ENCODE results near the gene PIK3R3.
A peak's percentile ranks its signal among the peaks of the same experiment; 100 is the strongest.
"Not testable (repeated sequence)": the region's sequence is repeated elsewhere in the genome, so short reads cannot be mapped to it uniquely, and the experiment has no call there.

The PIK3R3 gene

DNA sequence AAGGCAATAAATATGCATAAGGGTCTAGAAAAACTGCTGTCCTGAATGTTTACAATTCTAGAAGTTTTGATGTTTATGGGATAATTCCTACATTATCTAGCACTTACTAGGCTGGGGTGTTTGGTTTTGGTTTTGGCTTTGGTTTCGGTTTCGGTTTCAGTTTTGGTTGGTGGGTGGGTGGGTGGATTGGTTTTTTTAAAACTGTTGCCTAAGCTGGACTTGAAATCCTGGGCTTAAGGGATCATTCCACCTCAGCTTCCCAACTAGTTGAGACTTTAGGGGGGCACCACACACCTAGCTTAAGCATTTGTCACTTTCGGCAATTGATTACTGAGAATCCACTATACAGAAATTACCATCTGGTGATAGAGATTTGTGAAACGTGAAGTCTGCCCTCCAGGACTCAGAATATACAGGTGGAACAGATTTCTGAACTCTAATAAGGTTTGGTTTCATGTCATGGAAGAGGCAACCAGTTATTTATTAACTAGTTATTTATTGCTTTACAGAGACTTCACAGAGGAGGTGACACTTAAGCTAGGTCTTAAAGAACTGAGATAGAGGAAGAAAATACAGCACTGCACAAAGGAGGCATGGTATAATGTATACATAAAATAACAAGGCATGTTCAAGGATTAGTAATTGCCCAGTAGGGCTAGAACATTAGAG, 69.6 kb downstream of the PIK3R3 start:
- no peak for DNase-seq

DNA sequence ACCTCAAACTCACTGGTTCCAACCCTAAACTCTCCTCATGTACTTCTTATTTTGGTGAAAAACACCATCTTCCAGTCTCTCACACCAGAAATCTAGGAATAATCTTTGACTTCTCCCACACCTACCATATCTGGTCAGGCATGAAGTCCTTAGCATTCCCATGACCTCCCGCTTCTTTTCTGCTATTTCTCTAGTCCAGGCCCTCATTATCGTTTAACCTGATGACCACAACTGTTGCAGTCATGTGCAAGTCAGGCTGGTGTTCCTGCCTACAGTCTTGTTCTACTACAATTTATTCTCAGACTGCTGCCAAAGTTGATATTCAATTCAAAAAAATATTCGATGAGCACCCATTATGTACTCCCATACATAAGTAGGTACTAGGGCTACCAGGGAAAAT, 71.3 kb downstream of the PIK3R3 start:
- DNase-seq, result no peak

DNA sequence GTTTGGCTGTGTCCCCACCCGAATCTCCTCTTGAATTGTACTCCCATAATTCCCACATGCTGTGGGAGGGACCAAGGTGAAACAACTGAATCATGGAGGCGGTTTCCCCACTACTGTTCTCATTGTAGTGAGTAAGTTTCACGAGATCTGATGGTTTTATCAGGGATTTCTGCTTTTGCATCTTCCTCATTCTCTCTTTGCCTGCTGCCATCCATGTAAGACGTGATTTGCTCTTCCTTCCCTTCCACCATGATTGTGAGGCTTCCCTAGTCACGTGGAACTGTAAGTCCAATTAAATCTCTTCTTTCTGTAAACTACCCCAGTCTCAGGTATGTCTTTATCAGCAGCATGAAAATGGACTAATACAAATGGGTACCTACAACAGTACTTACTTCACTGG, 73.5 kb downstream of the PIK3R3 start:
- no peak for DNase-seq

DNA sequence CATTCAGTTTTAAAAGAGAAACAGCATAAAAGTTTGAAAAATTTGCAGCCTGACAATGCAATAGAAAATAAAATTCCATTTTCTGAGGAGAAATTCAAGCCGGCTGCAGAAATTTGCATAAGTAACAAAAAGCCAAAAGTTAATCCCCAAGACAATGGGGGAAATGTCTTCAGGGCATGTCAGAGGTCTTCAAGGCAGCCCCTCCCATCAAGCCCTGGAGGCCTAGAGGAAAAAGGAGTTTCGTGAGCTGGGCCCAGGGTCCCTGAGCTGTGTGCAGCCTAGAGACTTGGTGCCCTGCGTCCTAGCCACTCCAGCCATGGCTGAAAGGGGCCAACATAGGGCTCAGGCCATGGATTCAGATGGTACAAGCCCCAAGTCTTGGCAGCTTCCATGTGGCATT, 74.6 kb downstream of the PIK3R3 start:
- no peak for DNase-seq

DNA sequence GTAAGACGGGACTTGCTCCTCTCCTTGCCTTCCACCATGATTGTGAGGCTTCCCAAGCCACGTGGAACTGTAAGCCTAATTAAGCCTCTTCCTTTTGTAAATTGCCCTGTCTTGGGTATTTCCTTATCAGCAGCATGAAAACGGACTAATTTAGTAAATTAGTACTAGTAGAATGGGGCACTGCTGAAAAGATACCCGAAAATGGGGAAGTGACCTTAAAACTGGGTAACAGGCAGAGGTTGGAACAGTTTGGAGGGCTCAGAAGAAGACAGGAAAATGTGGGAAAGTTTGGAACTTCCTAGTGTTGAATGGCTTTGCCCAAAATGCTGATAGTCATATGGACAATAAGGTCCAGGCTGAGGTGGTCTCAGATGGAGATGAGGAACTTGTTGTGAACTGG, 75.2 kb downstream of the PIK3R3 start:
- DNase-seq, result not testable (repeated sequence)

DNA sequence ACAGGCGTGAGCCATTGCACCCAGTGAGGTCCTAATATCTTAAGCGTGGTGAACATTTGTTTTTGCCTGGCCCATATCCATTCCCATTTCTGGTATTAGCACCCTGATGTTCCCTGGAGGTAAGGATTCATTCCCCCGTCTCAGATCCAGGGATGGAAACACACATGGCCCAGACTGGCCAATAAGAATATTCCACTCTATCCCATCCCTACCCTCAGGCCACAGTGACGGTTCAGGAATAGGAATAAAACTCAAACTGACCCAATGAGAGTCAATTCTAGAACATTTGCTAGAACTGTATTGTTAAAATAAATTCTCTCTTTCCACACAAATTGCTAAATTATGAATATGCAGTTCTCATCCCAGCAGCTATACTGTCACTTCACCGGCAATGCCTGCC, 76.1 kb downstream of the PIK3R3 start:
- no peak for DNase-seq

DNA sequence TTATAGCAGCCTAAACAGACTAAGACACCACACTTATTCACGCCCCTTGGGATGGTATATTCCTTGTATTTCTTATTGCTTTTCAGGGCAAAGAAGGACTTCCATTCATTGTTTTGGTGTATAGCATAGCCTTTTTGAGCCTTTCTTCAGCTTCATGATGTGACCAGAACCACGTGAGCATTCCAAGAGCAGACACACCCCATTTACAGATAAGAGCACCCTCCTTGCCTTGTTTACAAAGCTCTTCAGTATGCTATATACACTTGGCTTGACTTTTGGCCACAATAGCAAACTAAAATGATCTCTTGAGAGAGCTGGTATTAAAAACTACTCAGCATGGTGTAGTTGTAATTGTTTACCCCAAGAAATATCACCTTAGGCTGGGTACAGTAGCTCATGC, 78.7 kb downstream of the PIK3R3 start:
- no peak for DNase-seq

DNA sequence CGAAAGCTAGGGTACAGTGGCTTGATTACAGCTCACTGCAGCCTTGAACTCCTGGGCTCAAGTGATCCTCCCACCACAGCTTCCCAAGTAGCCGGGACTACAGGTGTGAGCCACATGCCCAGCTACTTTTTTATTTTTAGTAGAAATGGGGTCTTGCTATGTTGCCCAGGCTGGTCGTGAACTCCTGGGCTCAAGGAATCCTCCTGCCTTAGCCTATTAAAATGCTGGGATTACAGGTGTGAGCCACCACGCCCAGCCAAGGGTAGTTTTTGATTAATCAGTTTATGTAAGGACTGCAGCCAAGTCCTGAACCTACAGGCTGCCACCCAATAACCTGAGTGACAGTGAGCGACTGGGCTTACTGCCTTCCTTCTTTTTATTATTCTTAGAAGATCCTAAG, 88.3 kb downstream of the PIK3R3 start:
- no peak for DNase-seq

DNA sequence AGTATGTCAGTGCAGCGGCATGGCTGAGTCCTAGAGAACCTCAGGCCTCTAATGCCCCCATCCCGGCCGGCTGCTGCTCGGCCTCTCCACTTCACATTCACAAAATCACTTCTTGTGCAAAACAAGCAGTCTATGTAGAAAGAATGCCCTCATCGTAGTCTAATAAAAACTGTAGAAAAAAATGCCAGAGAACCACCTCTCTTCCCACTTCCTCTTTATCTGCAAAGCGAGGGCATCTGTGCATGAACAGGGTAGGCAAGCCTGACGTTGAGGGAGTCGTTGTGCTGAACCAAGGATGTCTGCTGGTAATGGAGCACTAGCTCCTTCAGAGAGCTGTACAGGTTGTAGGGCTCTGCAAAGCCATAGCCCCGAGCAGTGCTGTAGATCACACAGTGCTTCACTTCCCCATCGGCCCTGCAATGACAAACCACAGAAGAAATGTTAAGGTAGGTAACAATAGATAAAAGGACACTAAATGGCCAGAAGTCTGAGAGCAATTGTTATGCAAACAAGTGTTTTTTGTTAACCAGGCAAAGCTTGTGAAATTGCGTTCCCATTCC, 88.9 kb downstream of the PIK3R3 start:
- no peak for DNase-seq

DNA sequence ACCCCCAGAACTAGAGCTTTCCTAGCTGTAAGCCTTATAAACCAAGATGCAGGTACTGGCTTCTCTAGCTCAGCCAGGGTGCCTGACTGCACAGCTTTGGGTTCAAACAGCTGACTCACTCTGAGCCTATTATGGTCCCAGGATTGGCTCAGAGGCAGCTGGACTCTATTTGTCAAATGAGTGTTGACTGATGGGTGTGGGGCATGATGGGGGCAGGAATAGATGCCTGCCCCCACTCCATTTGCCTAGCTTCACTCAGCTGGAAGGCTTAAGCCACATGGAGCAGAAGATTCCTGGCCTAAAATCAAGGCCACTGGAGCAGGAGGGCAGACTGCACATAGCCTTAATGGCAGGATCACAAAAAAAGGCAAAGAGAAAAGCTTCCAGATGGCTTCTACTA, 90.5 kb downstream of the PIK3R3 start:
- DNase-seq, result no peak

DNA sequence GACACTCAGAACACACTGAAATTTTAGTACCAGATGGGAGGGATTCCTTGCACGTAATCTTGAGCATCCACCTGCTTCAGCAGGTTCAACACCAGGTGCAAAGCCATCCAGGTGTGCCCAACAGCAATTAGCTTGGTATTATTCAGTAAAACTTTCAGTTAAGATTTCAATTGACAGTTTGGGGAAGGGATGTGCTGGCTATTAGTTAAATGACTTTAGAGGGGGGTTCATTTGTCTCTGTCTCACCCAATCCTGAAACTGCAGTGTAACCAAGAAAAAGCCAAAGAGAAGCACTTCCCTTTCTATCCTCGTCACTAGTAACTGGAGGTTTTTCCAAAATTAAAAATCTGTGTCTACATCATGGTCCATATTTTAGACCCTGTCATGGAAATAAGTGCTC, 90.9 kb downstream of the PIK3R3 start:
- DNase-seq, result no peak

DNA sequence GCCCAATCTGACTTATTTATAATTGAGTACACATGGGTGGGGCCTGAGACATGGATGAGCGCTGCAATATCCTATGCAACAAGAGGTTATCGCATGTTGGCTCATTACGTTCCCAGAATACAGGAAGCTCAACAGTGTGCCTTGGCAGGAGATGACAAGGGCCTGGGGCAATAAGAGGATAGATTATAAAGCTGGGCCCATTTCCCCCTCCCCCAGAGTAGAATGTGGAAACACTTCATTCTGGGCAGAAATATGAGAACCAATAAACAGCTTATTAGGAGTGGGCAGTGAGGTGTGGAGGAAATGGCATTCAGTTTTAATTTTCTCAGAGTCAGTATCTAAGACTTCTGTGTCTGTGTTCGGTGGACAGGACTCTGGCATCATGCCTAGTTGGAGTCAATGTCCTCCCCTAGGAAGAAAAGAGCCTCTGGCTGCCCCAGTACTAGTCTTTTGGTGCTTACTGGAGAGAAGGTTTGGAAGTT, 92.8 kb downstream of the PIK3R3 start:
- DNase-seq, result no peak

DNA sequence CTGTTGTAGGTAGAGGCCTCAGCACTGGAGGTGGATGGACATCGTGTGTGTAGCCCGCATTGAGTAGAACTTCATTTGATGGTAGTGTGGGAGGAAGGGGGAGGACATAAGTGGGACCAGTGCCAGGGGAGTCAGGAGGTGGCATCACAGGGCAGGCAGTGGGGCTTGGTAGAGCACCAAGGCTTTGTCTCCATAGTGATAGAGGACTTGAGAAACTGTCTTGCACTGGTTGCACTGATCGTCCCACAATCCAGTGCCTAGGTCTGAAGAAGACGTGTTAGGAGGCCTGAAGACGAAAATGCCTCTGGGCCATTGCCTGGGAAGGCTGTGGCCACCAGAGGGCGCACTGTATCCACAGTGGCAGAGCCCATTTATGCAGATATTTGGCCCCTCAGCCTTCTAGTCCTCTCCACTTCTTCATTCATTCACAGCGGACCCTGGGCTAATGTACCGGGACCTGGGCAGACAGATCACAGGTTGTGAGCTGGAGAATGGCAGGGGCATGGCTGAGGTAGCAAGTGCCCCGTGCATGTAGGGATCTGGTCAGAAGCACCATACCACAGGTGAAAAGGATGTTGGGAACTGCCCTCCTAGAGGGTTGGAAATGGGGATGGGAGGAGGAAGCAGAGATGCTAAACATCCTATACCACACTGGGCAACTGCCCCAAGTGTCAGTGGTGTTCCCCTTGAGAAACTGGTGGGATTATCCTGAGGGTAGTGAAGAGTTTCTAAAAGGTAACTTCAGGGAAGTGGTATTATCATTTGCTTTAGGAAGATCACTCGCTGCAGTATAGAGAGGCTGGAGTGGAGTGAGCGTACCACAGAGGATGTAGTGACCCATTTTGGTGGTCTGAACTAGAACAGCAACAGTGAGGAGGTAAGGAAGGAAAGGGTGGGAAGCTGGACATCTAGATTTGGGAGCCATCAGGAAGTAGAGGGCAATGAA, 95.3 kb downstream of the PIK3R3 start:
- peak; percentile 88 for DNase-seq

DNA sequence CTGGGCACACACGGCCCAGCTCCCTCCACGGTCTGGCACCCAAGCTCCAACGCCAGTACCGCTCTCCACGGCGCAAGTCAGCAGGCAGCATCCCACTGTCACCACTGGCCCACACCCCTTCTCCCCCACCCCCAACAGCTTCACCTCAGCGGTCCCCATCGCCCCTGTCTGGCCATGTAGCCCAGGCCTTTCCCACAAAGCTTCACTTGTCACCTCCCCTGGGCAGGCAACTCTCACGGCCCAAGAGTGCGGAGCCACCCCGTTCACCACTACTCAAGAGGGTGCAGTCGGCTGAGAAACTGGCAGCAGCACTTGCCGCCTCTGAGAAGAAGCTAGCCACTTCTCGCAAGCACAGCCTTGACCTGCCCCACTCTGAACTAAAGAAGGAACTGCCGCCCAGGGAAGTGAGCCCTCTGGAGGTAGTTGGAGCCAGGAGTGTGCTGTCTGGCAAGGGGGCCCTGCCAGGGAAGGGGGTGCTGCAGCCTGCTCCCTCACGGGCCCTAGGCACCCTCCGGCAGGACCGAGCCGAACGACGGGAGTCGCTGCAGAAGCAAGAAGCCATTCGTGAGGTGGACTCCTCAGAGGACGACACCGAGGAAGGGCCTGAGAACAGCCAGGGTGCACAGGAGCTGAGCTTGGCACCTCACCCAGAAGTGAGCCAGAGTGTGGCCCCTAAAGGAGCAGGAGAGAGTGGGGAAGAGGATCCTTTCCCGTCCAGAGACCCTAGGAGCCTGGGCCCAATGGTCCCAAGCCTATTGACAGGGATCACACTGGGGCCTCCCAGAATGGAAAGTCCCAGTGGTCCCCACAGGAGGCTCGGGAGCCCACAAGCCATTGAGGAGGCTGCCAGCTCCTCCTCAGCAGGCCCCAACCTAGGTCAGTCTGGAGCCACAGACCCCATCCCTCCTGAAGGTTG, 97.6 kb downstream of the PIK3R3 start:
- no peak for DNase-seq

DNA sequence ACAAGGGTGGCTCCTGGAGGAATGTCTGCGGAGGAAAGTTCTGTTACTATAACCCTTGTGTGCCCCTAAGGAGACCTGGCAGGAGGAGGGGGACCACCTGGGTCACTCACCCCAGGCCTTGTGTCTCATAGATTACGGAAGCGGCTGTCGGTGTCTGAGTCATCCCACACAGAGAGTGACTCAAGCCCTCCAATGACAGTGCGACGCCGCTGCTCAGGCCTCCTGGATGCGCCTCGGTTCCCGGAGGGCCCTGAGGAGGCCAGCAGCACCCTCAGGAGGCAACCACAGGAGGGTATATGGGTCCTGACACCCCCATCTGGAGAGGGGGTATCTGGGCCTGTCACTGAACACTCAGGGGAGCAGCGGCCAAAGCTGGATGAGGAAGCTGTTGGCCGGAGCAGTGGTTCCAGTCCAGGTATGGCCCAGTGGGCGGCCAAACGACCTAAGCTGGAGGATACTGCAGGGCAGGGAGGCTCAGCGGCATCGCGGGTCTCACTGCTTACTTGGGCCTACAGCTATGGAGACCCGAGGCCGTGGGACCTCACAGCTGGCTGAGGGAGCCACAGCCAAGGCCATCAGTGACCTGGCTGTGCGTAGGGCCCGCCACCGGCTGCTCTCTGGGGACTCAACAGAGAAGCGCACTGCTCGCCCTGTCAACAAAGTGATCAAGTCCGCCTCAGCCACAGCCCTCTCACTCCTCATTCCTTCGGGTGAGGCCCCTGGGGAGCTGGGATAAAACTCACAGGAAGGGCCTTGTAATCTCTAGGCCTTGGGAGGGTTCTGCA, 101.4 kb downstream of the PIK3R3 start:
- DNase-seq, result no peak

DNA sequence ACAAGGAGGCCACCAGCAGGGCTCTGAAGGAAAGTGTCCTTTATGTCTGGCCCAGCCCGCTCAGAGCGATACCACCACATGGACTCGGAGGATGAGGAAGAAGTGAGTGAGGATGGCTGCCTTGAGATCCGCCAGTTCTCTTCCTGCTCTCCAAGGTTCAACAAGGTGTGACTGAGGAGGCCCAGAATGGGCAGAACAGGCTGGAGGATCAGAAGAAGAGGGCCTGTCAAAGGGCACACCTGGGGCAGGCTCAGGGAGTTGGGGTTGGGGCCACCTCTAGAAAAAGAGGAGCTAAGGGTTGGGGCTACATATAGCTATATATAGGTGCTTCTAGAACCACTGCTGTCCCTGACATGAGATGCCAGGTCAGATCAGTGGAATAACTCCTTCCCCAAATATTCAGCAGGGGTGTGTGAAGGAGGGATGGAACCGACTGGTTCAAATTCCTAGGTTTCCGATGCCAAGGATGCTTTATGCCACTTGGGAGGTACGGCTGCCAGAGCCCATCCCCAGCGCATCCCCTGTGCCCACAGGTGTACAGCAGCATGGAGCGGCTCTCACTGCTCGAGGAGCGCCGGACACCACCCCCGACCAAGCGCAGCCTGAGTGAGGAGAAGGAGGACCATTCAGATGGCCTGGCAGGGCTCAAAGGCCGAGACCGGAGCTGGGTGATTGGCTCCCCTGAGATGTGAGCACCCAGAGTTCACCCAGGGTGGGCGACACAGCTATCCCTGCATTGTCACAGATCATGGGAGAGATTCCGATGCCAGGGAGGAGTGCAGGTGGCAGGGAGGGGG, 102.2 kb downstream of the PIK3R3 start:
- no peak for DNase-seq

DNA sequence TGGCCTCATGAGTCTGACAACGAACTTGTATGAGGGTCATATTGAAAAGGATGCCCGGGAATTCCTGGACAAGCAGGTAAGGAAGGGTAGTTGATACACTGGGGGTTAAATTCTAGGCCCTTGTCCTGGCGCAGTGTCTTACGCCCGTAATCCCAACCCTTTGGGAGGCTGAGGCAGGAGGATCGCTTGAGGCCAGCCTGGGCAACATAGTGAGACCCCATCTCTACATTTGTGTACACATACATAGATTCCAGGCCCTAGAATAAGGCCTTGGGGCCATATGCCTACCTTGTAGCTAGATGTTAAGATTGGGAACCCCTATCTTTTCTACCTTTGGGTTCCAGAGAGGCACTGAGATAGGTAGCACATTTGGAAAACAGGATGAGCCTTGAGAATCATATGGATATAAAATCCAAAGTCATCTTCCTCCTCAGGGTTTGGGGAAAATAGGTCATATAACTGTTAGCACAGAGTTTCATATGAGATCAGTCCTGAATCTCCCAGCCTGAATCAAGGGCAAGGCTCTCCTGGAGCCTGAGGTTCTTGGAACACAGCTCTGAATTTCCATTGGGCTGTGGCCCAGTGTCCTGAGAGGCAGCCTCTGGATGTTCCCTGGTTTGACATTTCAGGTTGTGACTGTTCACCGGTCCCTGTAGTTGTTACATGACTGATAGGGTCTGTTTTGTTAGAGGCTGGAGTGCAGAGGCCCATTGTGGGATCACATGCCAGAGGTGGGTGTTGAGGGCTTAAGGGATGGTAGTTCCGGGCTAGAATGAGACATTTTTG, 104.4 kb downstream of the PIK3R3 start:
- DNase-seq, result no peak

DNA sequence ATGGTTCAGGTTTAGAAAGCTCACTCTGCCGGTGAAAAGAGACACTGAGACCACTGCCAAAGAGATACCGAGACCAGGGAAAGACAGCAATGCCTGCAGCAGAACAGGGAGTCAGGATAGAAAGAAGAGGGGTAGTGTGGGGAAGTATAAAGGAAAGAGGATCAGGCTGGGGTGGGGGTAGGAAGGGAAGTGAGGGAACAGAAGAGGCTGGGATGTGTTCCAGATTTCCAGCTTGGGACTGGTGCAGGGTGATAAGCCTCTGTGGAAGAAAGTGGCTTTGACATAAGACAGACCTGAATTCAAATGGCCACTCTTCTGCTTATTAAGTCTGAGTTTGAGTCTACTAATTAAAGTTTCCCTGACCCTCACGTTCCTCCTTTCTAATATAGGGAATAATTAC, 105.9 kb downstream of the PIK3R3 start:
- DNase-seq, result no peak

DNA sequence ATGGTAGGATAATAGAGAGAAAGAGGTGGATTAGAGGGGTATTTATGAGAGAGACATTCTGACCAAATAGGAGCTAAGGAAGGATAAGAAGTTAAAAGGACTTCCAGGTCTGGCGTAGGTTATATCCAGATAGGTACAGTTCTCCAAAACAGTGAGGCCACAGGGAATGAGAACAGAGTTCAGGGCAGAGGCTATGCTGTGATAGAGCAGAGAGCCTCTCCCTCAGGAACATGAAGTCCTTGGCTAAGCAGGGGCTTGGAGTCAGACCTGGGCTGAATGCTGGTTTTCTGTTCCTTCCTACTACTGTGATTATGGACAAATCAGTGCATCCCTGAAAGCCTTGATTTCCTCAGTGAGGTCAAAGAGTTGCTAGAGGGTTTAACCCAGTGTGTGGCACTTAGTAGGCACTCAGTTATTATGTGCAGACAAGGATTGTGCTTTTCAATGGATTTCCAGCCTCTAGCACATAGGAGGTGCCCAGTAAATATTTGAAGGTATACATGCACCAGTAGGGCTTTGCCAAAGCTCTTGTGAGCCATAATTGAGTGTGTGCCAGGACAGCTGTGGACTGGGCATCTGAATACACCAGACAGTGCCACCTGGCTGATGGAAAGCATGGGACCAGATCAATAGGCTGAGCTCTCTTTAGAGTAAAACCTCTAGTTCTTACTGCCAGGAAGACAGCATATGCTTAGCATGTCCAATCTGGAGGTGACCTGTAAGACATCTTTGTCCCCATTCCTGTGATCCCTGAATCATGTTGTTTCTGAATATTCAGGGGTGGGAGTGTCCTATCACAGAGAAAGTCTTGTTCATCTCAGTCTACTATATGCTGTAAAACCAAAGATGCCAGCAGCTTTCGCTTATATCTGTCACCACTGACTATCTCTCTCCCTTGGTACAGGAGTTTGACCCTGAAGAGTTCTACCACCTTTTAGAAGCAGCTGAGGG, 111.1 kb downstream of the PIK3R3 start:
- no peak for DNase-seq
